ENCODE results near the gene MAPKAP1. TPM values are rescaled to one million over a fixed set of nuclear protein-coding genes. Genes with fewer than 3 reads are reported as not detected.

Gene MAPKAP1
- total RNA-seq, 1 donor from 2014 or later = 67.3 TPM

- Mint-ChIP-seq H3K4me1 (ENCODE audit: unreplicated experiment) (no peaks in the 10 kb centered on the region), H3K36me3 (no peaks in the 10 kb centered on the region), H3K27ac (no peak overlapping the region), H3K4me3 (no peak overlapping the region), H3K27me3 (peaks cover 18% of the 10 kb centered on the region), H3K9me3 (no peaks in the 10 kb centered on the region)
- DNase-seq (ENCODE audit: extremely low spot score, unreplicated experiment) = no peak
- no peak for TF ChIP-seq CTCF (conservative IDR thresholded peaks at IDR 0.05)
Measured at GRCh38 chr9:125730168-125730567, 23.2 kb upstream of the MAPKAP1 start.

GRCh38 chr9:125726456-125727132, 19.6 kb upstream of the MAPKAP1 start:
- Mint-ChIP-seq H3K27me3 (peaks cover 18% of the 10 kb centered on the region), H3K9me3 (no peaks in the 10 kb centered on the region), H3K27ac (no peak overlapping the region), H3K4me3 (no peak overlapping the region), H3K4me1 (ENCODE audit: unreplicated experiment) (no peaks in the 10 kb centered on the region), H3K36me3 (no peaks in the 10 kb centered on the region)
- no peak for TF ChIP-seq CTCF (conservative IDR thresholded peaks at IDR 0.05)
- no peak for DNase-seq (ENCODE audit: extremely low spot score, unreplicated experiment)

GRCh38 chr9:125707472-125707804, 430 bp upstream of the MAPKAP1 start:
- Mint-ChIP-seq H3K4me1 (ENCODE audit: unreplicated experiment) (peaks cover 19% of the 10 kb centered on the region), H3K36me3 (peaks cover 3% of the 10 kb centered on the region), H3K4me3 (peak overlapping the region; percentile 90), H3K27ac (peak overlapping the region; percentile 85), H3K27me3 (no peaks in the 10 kb centered on the region), H3K9me3 (no peaks in the 10 kb centered on the region)
- no peak for DNase-seq (ENCODE audit: extremely low spot score, unreplicated experiment)
- TF ChIP-seq CTCF (conservative IDR thresholded peaks at IDR 0.05) = no peak

GRCh38 chr9:125705893-125706292, 1.1 kb downstream of the MAPKAP1 start:
- no peak for TF ChIP-seq CTCF (conservative IDR thresholded peaks at IDR 0.05)
- no peak for DNase-seq (ENCODE audit: extremely low spot score, unreplicated experiment)
- no peaks in the 10 kb centered on the region for H3K9me3 Mint-ChIP-seq
- H3K27me3 Mint-ChIP-seq = no peaks in the 10 kb centered on the region
- peak overlapping the region; percentile 15 for H3K27ac Mint-ChIP-seq
- H3K36me3 Mint-ChIP-seq = peaks cover 3% of the 10 kb centered on the region
- peaks cover 19% of the 10 kb centered on the region for H3K4me1 Mint-ChIP-seq (ENCODE audit: unreplicated experiment)
- peak overlapping the region; percentile 90 for H3K4me3 Mint-ChIP-seq

- peaks cover 3% of the 10 kb centered on the region for H3K36me3 Mint-ChIP-seq
- no peak overlapping the region for H3K27ac Mint-ChIP-seq
- no peaks in the 10 kb centered on the region for H3K27me3 Mint-ChIP-seq
- no peaks in the 10 kb centered on the region for H3K9me3 Mint-ChIP-seq
- H3K4me1 Mint-ChIP-seq (ENCODE audit: unreplicated experiment) = peaks cover 19% of the 10 kb centered on the region
- no peak for DNase-seq (ENCODE audit: extremely low spot score, unreplicated experiment)
- H3K4me3 Mint-ChIP-seq = no peak overlapping the region
- TF ChIP-seq CTCF (conservative IDR thresholded peaks at IDR 0.05) = no peak
Measured at GRCh38 chr9:125703662-125704061, 3.3 kb downstream of the MAPKAP1 start.

GRCh38 chr9:125701351-125701750, 5.7 kb downstream of the MAPKAP1 start:
- H3K4me1 Mint-ChIP-seq (ENCODE audit: unreplicated experiment) = peaks cover 19% of the 10 kb centered on the region
- H3K4me3 Mint-ChIP-seq = no peak overlapping the region

More at GRCh38 chr9:125701351-125701750, 5.7 kb downstream of the MAPKAP1 start:
- no peak for DNase-seq (ENCODE audit: extremely low spot score, unreplicated experiment)
- no peaks in the 10 kb centered on the region for H3K27me3 Mint-ChIP-seq
- TF ChIP-seq CTCF (conservative IDR thresholded peaks at IDR 0.05) = no peak
- no peak overlapping the region for H3K27ac Mint-ChIP-seq
- H3K36me3 Mint-ChIP-seq = peaks cover 11% of the 10 kb centered on the region
- H3K9me3 Mint-ChIP-seq = no peaks in the 10 kb centered on the region

All from type B pancreatic cell (in vitro differentiated cells).